ENCODE data around the gene GGPS1.
"Not testable (repeated sequence)": the region's sequence is repeated elsewhere in the genome, so short reads cannot be mapped to it uniquely, and the experiment has no call there.

GGPS1 gene

DNA sequence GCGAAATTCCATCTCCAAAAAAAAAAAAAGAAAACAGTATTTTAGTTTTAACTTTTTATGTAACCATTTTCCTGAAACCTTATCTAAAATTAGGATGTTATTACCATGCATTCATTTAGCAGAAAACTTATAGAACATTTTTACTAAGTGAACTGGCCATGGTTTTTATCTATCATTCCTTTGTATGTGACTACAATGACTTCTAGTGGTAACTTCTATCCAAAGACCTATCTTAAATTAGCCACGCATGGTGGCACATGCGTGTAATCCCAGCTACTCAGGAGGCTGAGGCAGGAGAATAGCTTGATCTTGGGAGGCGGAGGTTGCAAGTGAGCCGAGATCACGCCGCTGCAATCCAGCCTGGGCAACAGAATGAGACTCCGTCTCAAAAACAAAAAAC lies 11.4 kb downstream of the GGPS1 start:
- no peak for DNase-seq (ENCODE audit: low read depth in 2 of 2)

DNA sequence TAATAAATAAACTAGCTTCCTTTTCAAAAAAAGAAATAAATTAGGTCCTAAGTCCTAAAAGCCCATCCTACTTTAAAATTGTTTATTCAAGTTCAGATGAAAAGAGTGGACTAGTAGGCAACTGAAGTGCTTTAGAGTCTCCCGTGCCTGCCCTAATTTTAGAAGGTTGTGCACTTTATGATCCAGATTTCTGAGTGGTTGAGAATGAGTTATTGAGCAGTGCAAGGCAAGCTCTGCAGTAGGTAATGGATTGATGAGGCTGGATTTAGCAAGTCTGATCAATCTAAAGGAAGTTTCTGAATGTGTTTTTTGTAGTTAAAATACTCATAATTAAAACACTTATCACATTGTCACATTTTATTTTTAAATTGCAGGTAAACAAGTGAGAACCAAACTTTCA lies 13.0 kb downstream of the GGPS1 start:
- DNase-seq (ENCODE audit: low read depth in 2 of 2), result no peak

- DNase-seq (ENCODE audit: low read depth in 2 of 2), result no peak
These were observed 13.7 kb downstream of the GGPS1 start for GRCh38 chr1:235342039-235342438.

- no peak for DNase-seq (ENCODE audit: low read depth in 2 of 2)
These were observed 14.1 kb downstream of the GGPS1 start for GRCh38 chr1:235342471-235342870.

- no peak for DNase-seq (ENCODE audit: low read depth in 2 of 2)
These were observed 15.4 kb downstream of the GGPS1 start for GRCh38 chr1:235343726-235344125.

- no peak for DNase-seq (ENCODE audit: low read depth in 2 of 2)
These were observed 23.1 kb downstream of the GGPS1 start for GRCh38 chr1:235351441-235351840.

- DNase-seq (ENCODE audit: low read depth in 2 of 2), result no peak
These were observed 23.5 kb downstream of the GGPS1 start for GRCh38 chr1:235351898-235352297.

GRCh38 chr1:235357485-235358373 lies 29.4 kb downstream of the GGPS1 start:
- no peak for DNase-seq (ENCODE audit: low read depth in 2 of 2)

GRCh38 chr1:235358899-235359298 lies 30.5 kb downstream of the GGPS1 start:
- no peak for DNase-seq (ENCODE audit: low read depth in 2 of 2)

- not testable (repeated sequence) for DNase-seq (ENCODE audit: low read depth in 2 of 2)
These were observed 35.8 kb downstream of the GGPS1 start for GRCh38 chr1:235364189-235364588.

GRCh38 chr1:235366286-235366685 lies 37.9 kb downstream of the GGPS1 start:
- DNase-seq (ENCODE audit: low read depth in 2 of 2), result peak in 1 of 2 donors; percentile 23

DNA sequence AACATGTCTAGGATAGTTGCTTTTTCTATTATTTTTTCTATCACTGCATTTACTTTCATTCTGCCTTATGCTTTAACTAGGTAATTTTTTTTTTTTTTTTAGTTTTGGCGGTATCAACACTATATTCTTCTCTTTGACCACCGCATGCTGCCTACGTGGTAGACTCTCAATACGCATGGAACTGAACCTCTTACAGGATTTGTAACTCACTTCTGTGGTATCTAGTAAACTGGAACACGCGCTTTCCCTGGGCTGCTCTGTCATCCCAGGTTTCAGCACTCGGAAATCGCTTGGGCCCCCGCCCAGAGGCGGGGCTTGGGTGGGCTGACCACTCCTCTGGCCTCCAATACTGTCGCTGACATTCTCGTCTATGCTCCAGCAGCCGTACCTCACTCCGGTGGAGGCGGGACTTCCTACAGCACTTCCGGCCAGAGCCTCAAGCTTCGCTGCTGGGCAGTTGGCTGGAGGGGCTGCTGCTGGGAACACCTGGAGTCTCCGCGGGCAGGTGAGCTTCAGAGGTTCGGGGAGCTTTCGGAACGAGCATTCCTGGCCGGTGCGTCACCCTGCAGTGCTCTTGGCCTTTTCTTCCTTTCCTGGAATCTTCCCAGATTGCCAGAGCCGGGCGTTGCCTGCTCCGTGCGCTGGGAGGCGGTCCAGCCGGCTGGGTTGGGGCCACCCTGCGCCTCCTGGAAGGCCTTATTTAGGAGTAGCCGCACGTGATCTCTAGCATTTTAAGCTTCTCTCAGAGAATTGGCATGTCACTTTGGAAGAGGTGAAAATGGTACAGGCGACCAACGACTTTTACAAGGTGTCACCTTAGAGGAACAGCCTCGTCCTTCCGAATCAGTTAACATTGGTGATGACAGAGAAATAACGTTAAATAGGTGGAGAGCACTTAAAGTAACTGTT lies 38.9 kb downstream of the GGPS1 start, which contains the start of gene TBCE:
TSS of gene TBCE (plus strand) at position 428 of the 909 bp plus-strand sequence. CDS start 12,623 bp downstream, outside the sequence.
- DNase-seq (ENCODE audit: low read depth in 2 of 2), result peak; percentile 82 to 89

DNA sequence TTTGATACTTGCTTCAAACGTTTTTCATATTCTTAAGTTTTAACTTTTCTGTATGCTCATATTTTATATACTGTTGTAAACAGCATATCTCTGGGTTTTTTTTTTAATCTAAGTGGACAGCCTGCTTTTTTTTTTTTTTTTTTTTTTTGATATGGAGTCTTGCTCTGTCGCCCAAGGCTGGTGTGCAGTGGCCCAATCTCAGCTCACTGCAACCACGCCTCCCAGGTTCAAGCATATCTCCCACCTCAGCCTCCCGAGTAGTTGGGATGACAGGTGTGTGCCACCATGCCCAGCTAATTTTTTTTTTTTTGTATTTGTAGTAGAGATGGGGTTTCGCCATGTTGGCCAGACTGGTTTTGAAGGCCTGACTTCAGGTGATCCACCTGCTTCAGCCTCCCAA lies 40.1 kb downstream of the GGPS1 start:
- no peak for DNase-seq (ENCODE audit: low read depth in 2 of 2)

DNA sequence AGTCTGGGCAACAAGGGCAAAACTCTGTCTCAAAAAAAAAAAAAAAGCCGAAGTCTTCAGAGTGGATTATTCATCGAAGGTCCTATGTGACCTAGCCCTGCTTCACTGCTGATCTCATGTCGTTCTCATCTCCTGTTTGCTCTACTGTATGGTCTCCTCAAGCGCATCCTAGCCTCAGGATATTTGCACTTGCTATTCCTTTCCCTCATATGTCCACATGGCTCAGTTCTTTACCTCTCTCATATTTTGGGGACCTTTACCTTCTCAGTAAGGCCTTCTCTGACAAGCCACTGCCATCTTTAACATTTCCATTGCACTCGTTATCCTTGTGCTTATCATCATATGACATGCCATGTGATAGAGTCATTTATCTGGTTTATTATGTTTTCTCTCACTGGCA lies 41.4 kb downstream of the GGPS1 start:
- DNase-seq (ENCODE audit: low read depth in 2 of 2), result no peak

- DNase-seq (ENCODE audit: low read depth in 2 of 2), result no peak
These were observed 47.7 kb downstream of the GGPS1 start for GRCh38 chr1:235375919-235376605.

- DNase-seq (ENCODE audit: low read depth in 2 of 2), result not testable (repeated sequence)
These were observed 49.9 kb downstream of the GGPS1 start for GRCh38 chr1:235378134-235378735.

DNA sequence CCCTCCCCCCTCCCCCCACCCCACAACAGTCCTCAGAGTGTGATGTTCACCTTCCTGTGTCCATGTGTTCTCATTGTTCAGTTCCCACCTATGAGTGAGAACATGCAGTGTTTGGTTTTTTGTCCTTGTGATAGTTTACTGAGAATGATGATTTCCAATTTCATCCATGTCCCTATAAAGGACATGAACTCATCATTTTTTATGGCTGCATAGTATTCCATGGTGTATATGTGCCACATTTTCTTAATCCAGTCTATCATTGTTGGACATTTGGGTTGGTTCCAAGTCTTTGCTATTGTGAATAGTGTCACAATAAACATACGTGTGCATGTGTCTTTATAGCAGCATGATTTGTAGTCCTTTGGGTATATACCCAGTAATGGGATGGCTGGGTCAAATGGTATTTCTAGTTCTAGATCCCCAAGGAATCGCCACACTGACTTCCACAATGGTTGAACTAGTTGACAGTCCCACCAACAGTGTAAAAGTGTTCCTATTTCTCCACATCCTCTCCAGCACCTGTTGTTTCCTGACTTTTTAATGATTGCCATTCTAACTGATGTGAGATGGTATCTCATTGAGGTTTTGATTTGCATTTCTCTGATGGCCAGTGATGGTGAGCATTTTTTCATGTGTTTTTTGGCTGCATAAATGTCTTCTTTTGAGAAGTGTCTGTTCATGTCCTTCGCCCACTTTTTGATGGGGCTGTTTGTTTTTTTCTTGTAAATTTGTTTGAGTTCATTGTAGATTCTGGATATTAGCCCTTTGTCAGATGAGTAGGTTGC lies 53.8 kb downstream of the GGPS1 start:
- not testable (repeated sequence) for DNase-seq (ENCODE audit: low read depth in 2 of 2)

- DNase-seq (ENCODE audit: low read depth in 2 of 2), result not testable (repeated sequence)
These were observed 57.3 kb downstream of the GGPS1 start for GRCh38 chr1:235385633-235386032.

DNA sequence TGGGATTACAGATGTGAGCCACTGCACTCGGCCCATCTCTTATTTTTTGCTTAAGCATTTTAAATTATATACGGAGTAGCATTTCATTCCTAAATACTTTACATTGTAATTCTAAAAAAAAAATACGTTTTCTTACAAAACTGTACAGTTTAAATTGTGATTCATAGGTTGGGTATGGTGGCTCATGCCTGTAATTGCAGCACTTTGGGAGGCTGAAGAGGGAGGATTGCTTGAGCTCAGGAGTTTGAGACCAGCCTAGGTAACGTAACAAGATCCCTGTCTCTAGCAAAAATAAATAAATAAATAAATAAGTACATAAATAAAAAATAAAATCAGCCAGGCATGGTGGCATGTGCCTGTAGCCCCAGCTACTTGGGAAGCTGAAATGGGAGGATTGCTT lies 63.5 kb downstream of the GGPS1 start:
- DNase-seq (ENCODE audit: low read depth in 2 of 2), result no peak
